Stimulated activated CD8-positive, alpha-beta memory T cell treated with anti-CD3 and anti-CD28 coated beads, Interleukin-7, amount 100 ng/mL, for 1 hour (primary cell): Measurements from ENCODE around the gene ZNF337.
"Not testable (repeated sequence)": the region's sequence is repeated elsewhere in the genome, so short reads cannot be mapped to it uniquely, and the experiment has no call there.

Experiments
- DNase-seq, 2 donors: peaks; one replicate each; pipeline ENCODE4 v3.0.0-alpha.2; 2020; ENCODE audit warnings: low read depth in 2 of 2

ZNF337 gene

GRCh38 chr20:25695532-25696370 lies 902 bp downstream of the ZNF337 start:
- no peak for DNase-seq

GRCh38 chr20:25692499-25692898 lies 4.2 kb downstream of the ZNF337 start:
- DNase-seq: no peak

GRCh38 chr20:25690427-25690826 lies 6.2 kb downstream of the ZNF337 start:
- no peak for DNase-seq

- DNase-seq: no peak
Measured at GRCh38 chr20:25686081-25687067, 10.3 kb downstream of the ZNF337 start.

GRCh38 chr20:25685276-25686080 lies 11.2 kb downstream of the ZNF337 start:
- no peak for DNase-seq

GRCh38 chr20:25683826-25684225 lies 12.8 kb downstream of the ZNF337 start:
- DNase-seq: not testable (repeated sequence)

GRCh38 chr20:25683050-25683449 lies 13.6 kb downstream of the ZNF337 start:
- no peak for DNase-seq

GRCh38 chr20:25676164-25676809 lies 20.4 kb downstream of the ZNF337 start:
- DNase-seq: no peak

GRCh38 chr20:25675161-25675560 lies 21.5 kb downstream of the ZNF337 start:
- DNase-seq: no peak

GRCh38 chr20:25672659-25673235 lies 23.9 kb downstream of the ZNF337 start:
- DNase-seq: no peak

GRCh38 chr20:25669826-25670422 lies 26.7 kb downstream of the ZNF337 start:
- no peak for DNase-seq

GRCh38 chr20:25668446-25668845 lies 28.2 kb downstream of the ZNF337 start:
- no peak for DNase-seq

GRCh38 chr20:25659999-25660398 lies 36.7 kb downstream of the ZNF337 start:
- no peak for DNase-seq

GRCh38 chr20:25654487-25654886 lies 42.2 kb downstream of the ZNF337 start:
- no peak for DNase-seq

GRCh38 chr20:25652866-25653265 lies 43.8 kb downstream of the ZNF337 start:
- not testable (repeated sequence) for DNase-seq

- DNase-seq: no peak
Measured at GRCh38 chr20:25644814-25645213, 51.8 kb downstream of the ZNF337 start.

- DNase-seq: no peak
Measured at GRCh38 chr20:25643716-25644115, 52.9 kb downstream of the ZNF337 start.

- DNase-seq: no peak
Measured at GRCh38 chr20:25637247-25637646, 59.4 kb downstream of the ZNF337 start.

- no peak for DNase-seq
Measured at GRCh38 chr20:25632940-25633790, 63.5 kb downstream of the ZNF337 start.
